Mononuclear cell (primary cell): ENCODE measurements around the gene C16orf54. TPM values are rescaled to one million over a fixed set of nuclear protein-coding genes. Genes with fewer than 3 reads are reported as not detected.
"Not testable (repeated sequence)": the region's sequence is repeated elsewhere in the genome, so short reads cannot be mapped to it uniquely, and the experiment has no call there.

Source experiments
- H3K27me3 ChIP-seq: 2 replicates; pipeline ENCODE4 v1.6.0; 2011; ENCODE audit warnings: low read length, control low read depth; ENCODE audit not compliant: insufficient read depth
- H3K4me1 ChIP-seq: 2 replicates; pipeline ENCODE4 v1.5.1; 2011; ENCODE audit warnings: mild to moderate bottlenecking, low read length, control low read depth; ENCODE audit not compliant: insufficient read depth
- H3K4me3 ChIP-seq: 2 replicates; pipeline ENCODE4 v1.5.1; 2011; ENCODE audit warnings: mild to moderate bottlenecking, low read length, moderate library complexity
- H3K9me3 ChIP-seq: 2 replicates; pipeline ENCODE4 v1.5.1; 2011; ENCODE audit warnings: low read depth, mild to moderate bottlenecking, control low read depth, low read length
- total RNA-seq: library from RNA; depleted of rRNA; stranded (reverse); fragments of >200 nt; gene quantifications from one replicate; pipeline ENCODE4 v1.2.3, GENCODE V29; 2012

C16orf54 gene
- total RNA-seq, 1 donor = 87.9 TPM

DNA sequence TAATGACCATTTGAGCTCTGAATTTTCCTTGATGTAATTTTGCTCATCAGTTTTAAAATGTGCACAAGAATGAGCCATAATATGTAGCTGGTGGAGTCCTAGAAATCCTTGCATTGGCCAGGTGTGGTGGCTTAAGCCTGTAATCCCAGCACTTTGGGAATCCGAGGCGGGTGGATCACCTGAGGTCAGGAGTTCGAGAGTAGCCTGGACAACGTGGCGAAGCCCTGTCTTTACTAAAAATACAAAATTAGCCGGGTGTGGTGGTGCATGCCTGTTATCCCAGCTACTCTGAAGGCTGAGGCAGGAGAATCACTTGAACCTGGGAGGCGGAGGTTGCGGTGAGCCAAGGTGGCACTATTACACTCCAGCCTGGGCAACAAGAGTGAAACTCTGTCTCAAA, 11.3 kb upstream of the C16orf54 start:
- H3K27me3 ChIP-seq, H3K4me3 ChIP-seq, H3K9me3 ChIP-seq: not testable (repeated sequence)
- H3K4me1 ChIP-seq = peaks cover 18% of the 10 kb centered on the region

DNA sequence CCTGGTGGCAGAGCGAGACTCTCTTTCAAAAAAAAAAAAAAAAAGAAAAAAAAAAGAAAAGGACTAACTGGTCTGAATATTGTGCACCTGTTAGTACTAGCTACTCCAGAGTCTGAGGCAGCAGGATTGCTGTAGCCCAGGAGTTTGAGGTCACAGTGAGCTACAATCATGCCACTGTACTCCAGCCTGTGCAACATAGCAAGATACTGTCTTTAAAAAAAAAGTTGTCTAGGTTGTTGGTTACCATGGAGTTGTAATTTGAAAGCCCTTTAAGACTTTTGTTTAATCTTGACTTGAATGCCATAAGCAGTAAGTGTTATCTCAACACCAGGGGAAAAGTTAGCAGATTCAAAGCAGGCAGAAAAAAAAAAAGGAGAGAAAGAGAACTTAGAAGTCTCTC, 10.9 kb upstream of the C16orf54 start:
- H3K9me3 ChIP-seq = no peaks in the 10 kb centered on the region
- no peak overlapping the region for H3K4me3 ChIP-seq
- no peaks in the 10 kb centered on the region for H3K27me3 ChIP-seq
- H3K4me1 ChIP-seq = peaks cover 18% of the 10 kb centered on the region

DNA sequence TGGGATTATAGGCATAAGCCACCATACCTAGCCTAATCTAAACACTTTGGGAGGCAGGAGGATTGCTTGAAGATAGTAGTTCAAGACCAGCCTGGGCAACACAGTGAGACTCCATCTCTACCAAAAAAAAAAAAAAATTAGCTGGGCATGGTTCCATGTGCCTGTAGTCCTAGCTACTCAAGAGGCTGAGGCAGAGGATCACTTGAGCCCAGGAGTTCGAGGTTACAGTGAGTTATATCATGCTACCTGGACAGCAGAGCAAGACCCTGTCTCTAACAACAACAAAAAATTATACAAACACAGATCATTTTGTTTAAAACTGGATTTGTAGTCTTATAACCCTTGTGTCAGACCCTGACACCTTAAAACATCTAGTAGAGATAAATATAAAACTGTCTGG, 7.7 kb upstream of the C16orf54 start:
- H3K4me1 ChIP-seq = peaks cover 36% of the 10 kb centered on the region
- H3K9me3 ChIP-seq = no peaks in the 10 kb centered on the region
- no peak overlapping the region for H3K4me3 ChIP-seq
- H3K27me3 ChIP-seq = no peaks in the 10 kb centered on the region

DNA sequence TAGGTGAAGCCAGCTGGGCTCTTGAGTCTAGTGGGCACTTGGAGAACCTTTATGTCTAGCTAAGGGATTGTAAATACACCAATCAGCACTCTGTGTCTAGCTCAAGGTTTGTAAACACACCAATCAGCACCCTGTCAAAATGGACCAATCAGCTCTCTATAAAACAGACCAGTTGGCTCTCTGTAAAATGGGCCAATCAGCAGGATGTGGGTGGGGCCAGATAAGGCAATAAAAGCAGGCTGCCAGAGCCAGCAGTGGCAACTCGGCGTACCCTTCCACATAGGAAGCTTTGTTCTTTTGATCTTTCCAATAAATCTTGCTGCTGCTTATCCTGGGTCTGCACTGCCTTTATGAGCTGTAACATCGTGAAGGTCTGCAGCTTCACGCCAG, 3.0 kb upstream of the C16orf54 start:
- H3K27me3 ChIP-seq, H3K4me3 ChIP-seq: not testable (repeated sequence)
- peaks cover 56% of the 10 kb centered on the region for H3K4me1 ChIP-seq

DNA sequence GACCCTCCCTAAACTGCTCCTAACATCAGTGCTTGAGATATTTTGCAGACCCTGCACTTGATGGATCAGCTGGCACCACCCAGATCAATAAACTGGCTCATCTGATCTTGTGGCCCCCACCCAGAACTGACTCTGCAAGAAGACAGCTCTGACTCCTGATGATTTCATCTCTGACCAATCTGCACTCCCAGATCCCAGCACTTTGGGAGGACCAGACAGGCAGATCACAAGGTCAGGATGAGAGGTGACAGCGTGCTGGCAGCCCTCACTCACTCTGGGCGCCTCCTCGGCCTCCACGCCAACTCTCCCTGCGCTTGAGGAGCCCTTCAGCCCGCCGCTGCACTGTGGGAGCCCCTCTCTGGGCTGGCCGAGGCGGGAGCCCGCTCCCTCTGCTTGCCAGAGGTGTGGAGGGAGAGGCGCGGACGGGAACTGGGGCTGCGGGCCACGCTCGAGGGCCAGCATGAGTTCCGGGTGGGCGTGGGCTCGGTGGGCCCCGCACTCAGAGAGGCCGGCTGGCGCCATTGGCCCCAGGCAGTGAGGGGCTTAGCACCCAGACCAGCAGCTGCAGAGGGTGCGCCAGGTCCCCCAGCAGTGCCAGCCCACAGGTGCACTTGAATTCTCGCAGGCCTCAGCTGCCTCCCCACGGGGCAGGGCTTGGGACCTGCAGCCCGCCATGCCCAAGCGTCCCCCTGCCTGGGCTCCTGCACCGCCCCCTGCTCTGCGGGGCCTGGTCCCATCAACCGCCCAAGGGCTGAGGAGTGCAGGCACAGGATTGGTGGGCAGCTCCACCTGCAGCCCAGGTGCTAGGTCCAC, 2.4 kb upstream of the C16orf54 start:
- no peaks in the 10 kb centered on the region for H3K27me3 ChIP-seq
- peaks cover 62% of the 10 kb centered on the region for H3K4me1 ChIP-seq
- no peaks in the 10 kb centered on the region for H3K9me3 ChIP-seq
- H3K4me3 ChIP-seq = no peak overlapping the region

More for the DNA sequence above, 3.0 kb upstream of the C16orf54 start:
- H3K9me3 ChIP-seq = not testable (repeated sequence)

DNA sequence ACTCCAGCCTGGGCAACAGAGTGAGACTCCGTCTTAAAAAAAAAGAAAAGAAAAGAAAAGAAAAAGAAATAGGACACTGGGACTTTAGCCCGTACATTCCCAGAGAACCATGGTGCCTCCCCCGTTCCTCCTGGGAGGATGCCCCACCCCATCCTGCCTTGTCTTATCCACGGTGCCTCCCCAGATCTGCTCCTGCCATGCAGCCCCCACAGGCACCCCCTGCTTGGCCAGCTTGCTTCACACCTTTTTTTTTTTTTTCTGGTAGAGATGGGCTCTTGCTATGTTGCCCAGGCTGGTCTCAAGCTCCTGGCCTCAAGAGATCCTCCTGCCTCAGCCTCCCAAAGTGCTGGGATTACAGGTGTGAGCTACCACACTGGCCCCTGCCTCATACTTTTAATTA, 728 bp upstream of the C16orf54 start:
- not testable (repeated sequence) for H3K9me3 ChIP-seq, H3K27me3 ChIP-seq
- Histone ChIP-seq H3K4me1 (peaks cover 77% of the 10 kb centered on the region), H3K4me3 (peak overlapping the region; percentile 90)

DNA sequence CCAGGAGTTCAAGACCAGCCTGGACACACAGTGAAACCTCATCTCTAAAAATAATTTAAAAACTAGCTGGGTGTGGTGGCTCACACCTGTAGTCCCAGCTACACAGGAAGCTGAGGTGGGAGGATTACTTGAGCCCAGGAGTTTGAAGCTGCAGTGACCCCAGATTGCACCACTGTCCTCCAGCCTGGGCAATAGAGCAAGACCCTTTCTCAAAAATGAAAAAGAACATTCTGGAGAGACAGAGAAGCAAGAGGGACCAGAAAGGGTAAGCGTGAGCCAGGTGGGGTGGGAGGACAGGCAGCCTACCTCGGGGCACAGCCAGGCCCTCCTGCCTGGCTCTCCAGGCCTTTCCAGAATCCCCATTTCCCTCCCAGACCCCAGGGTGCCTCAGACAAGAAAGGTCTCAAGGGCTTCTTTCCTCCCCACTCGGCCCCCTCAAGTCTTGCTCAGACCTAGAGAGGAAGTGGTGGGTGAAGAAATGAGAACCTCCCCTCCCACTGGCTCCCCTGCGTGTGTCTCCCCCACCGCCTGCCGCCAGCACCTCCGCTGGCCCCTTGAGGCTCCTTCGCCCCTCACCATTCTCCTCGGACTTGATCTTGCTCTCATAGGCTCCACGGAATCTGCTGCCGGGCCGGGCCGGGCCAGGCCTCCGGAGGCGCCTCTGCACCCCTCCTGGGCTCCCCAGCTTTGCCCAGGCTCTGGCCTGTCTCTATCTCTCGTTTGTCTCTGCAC, 503 bp downstream of the C16orf54 start:
- H3K9me3 ChIP-seq = no peaks in the 10 kb centered on the region
- peaks cover 89% of the 10 kb centered on the region for H3K4me1 ChIP-seq
- H3K27me3 ChIP-seq = no peaks in the 10 kb centered on the region
- peak overlapping the region; percentile 90 for H3K4me3 ChIP-seq

DNA sequence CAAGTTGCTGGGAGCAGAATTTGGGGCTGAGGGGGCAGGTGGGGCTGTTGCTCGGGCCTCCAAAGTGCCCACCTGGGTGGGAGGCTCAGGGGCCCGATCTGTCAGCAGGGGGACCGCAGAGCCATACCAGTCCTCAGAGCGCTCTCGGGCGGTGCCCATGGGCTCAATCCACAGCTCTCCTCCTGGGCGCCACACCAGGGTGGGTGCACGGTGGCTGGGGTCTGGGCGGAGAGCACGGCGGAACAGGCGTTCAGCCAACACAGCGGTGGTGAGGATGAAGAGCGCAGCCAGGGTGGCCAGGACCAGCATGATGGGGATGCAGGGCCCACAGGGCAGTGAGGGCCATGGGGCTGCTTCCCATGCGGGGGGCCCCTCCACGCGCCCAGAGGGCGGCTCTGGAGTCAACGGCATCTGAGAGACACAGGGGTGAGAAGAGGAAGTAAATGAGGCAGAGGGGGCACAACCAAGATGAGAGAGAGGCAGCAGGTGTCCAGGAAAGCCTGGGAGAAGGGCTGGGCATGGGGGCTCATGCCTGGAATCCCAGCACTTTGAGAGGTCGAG, 1.2 kb downstream of the C16orf54 start:
- H3K27me3 ChIP-seq = no peaks in the 10 kb centered on the region
- peak overlapping the region; percentile 90 for H3K4me3 ChIP-seq
- H3K4me1 ChIP-seq = peaks cover 89% of the 10 kb centered on the region
- H3K9me3 ChIP-seq = no peaks in the 10 kb centered on the region

DNA sequence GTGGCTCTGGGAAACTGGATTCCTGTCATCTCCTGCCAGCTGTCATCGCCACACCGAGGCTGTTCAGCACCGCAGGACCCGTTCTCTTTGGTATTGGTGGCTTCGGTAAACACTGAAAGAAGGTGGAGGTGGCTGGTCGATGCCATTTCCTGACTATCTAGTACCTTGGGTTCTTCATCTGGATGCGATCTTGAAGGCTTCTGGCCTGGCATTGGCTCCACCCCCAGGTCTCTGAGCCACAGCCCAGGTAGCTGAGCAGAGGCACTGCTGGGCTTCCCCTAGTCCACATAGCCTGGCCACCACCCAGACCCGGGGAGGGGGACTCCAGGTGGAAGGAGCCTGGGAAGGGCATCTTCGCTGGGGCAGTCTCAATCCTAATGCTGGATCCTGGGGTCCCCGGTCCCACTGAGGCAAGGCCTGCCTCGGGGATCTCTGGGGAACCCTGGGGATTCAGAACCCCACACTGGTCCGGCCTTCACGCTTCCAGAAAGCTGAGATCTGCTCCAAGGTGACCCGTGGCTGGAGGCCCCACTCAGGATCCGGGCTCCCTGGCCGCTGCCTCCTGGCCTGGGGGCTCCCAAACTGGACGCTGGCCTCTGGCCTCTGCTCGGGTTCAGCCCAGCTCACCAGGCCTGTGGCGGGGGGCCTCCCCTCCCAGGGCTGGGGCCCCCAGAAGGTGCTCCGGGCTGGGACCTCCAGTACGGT, 1.8 kb downstream of the C16orf54 start:
- Histone ChIP-seq H3K4me3 (peak overlapping the region; percentile 90), H3K27me3 (no peaks in the 10 kb centered on the region), H3K9me3 (no peaks in the 10 kb centered on the region), H3K4me1 (peaks cover 90% of the 10 kb centered on the region)

DNA sequence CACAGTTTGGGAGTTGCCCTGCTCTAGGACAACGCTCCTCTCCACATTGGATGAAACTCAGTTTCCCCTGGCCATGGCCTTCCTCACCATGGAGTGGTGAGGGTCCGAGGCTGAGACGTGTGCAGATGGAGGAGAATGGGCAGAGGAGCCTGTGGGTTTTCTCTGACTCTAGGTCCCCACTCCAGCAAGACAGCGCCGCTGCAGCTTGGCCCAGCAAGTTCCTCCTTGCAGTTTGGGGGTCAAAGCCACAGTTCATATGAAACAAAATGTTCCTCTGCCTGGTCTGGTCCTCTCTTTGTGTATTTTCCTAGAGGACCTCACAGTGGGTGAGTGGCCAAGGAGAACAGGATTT, 2.3 kb downstream of the C16orf54 start:
- peaks cover 90% of the 10 kb centered on the region for H3K4me1 ChIP-seq
- no peaks in the 10 kb centered on the region for H3K9me3 ChIP-seq
- no peaks in the 10 kb centered on the region for H3K27me3 ChIP-seq
- no peak overlapping the region for H3K4me3 ChIP-seq

DNA sequence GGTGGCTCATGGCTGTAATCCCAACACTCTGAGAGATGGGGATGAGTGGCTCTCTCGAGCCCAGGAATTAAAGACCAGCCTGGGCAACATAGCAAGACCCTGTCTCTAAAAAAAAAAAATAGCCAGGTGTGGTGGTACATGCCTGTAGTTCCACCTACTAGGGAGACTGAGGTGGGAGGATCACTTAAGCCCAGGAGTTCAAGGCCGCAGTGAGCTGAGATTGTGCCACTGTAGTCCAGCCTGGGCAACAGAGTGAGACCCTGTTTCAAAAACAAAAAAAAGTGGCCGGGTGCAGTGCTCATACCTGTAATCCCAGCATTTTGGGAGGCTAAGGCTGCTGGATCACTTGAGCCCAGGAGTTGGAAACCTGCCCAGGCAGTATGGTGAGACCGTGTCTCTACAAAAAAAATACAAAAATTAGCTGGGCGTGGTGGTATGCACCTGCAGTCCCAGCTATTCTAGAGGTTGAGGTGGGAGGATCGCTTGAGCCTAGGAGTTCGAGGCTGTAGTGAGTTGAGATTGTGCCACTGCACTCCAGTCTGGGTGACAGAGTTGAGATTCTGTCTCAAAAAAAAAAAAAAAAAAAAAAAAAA, 3.0 kb downstream of the C16orf54 start:
- H3K4me3 ChIP-seq = no peak overlapping the region
- H3K9me3 ChIP-seq = no peaks in the 10 kb centered on the region
- H3K27me3 ChIP-seq = no peaks in the 10 kb centered on the region
- peaks cover 90% of the 10 kb centered on the region for H3K4me1 ChIP-seq

DNA sequence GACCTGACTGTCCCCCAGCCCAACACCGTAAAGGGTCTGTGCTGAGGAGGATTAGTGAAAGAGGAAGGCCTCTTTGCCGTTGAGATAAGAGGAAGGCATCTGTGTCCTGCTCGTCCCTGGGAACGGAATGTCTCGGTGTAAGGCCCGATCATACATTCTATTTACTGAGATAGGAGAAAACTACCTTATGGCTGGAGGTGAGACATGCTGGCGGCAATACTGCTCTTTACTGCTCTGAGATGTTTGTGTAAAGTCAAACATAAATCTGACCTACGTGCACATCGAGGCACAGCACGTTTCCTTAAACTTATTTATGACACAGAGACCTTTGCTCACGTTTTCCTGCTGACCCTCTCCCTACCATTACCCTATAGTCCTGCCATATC, 5.2 kb downstream of the C16orf54 start:
- not testable (repeated sequence) for H3K27me3 ChIP-seq, H3K4me3 ChIP-seq, H3K9me3 ChIP-seq
- H3K4me1 ChIP-seq = peaks cover 91% of the 10 kb centered on the region

DNA sequence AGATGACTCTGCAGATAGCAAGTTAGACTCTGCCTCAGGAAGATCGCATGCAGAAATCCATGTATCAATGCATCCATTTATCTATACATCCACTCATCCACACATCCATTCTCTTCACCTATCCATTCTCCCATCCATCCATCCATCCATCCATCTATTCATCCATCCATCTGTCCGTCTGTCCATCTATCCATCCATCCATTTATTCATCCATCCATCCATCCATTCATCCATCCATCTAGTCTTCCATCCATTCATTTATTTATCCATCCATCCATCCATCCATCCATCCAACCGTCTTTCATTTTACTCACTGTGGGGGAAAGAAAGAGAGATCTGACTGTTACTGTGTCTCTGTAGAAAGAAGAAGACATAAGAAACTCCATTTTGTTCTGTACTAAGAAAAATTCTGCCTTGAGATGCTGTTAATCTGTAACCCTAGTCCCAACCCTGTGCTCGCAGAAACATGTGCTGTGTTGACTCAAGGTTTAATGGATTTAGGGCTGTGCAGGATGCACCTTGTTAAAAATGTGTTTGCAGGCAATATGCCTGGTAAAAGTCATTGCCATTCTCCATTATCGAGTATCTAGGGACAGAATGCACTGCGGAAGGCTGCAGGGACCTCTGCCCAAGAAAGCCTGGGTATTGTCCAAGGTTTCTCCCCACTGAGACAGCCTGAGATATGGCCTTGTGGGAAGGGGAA, 5.7 kb downstream of the C16orf54 start:
- H3K4me3 ChIP-seq, H3K9me3 ChIP-seq, H3K27me3 ChIP-seq: not testable (repeated sequence)
- peaks cover 93% of the 10 kb centered on the region for H3K4me1 ChIP-seq

DNA sequence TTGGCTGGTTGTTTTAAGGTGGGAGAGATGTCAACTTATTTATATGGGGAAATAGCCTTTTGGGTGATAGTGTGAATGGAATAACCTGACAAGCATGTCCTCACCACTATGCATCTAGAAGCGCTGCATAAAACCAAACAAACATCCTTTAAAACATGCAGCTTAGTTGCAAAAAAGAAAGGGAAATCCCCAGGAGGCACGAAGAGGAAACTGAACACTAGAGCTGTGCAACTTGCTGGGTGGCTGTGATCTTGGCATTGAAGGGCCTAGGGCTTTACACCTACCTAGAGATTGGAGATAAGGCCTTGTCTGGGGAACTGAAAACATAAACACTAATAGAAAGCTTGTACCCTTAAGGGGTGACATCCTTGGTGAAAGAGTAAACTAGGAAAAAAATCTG, 7.3 kb downstream of the C16orf54 start:
- H3K4me3 ChIP-seq = no peak overlapping the region
- H3K4me1 ChIP-seq = peaks cover 84% of the 10 kb centered on the region
- H3K27me3 ChIP-seq = no peaks in the 10 kb centered on the region
- H3K9me3 ChIP-seq = no peaks in the 10 kb centered on the region
